OCI-M2 (cell line): ENCODE results near the gene DOCK11.

ENCODE experiments used
- DNase-seq: peaks from one replicate; lab custom pipeline; 2025; ENCODE audit not compliant: unreplicated experiment; lab: John Stamatoyannopoulos, UW

Gene DOCK11

DNA sequence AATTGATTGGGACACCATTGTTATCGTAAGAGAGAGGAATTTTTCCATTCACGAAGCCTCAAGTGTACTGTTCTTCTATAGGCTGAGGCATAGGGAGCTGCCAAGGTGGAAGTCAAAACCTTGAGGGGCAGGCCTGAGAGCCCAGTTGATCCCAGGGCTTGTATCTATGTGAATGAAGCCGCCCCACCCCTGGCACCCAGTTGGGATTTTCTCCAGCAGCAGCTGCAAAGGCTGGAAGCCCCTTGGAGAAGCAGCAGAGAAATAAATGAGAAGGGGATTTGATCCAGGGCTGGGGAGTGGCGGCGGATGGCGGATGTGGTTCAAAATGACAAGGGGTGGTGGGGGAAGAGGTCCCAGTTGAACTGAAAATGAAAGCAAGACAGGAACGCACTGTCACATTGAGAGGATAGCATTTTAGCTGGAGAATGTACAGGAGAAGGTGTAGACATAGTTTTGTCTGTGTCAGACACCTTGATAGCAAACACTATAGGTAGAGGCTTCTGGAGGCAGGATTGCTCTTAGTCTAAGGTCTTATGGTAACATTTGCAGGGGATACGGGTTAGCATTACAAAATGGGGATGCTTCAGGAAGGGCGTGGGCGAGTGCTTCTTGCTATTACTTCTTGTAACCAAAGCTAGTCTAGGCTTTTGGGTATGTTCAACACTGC, 32.6 kb downstream of the DOCK11 start:
- DNase-seq, result no peak

DNA sequence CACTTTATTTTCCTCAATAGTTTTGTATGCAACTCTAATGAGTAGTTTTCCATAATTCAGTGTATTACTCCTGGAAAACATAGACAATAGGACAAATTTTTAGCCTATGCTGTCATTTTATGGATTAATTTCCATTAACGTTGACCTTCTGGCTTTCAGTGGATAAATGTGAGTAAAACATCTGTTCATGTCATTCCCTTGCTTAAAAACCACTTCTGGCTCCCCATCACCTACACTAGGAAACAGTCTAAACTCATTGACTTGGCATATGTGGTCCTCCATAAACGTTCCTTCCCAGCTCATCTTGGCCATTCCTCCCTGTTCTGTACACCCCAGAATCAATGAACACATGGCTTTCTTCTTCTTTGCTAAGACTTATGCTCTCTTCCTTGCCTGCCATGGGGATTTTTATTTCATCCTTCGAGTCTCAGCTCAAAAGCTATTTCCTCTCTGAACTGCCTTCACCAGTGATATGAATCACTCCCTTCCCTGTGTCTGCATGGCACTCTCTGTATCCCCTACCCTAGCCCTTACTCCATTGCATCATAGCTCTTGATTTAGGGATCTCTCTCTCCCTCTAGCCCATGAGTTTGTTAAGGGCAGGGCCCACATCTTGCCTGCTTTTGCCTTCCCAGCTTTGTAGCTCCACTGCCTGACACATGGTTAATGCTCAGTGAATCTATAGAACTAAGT, 34.8 kb downstream of the DOCK11 start:
- no peak for DNase-seq

DNA sequence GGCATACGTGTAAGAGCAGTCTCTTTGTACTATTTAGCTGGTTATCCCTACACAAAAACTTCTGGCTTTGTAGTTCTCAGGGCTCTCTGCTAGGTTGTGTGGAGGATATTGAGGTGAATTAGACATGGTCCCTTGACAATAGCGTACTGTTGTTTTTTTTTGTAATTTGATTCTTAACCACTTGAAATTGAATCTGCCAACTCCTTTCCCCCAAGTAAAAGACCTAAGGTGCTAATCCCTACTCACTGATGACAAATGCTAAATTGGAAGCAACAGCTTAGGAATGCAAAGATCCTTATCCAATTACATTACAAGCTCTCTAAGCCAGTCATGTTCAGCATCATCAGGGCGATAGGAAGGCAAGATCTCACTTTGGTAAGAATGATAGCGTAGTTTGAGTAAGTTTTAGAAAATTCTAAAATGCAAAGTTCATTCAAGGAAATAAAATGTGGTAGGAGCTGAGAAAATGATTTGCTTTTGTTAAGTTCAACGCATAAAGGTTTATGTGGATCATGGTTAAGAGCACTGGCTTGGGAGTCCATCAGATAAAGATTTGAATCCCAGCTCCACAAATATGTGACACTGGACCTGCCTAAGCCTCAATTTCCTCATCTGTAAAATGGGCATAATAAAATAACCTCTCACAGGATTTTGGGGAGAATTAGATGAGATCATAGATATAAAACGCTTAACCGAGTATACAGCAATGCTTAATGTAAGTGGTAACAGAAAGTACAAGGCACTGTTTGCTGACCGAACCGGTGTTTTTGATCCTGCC, 39.3 kb downstream of the DOCK11 start:
- DNase-seq, result no peak

- DNase-seq, result no peak
Measured at GRCh38 chrX:118536204-118536603, 40.6 kb downstream of the DOCK11 start.

GRCh38 chrX:118536687-118537461, 41.3 kb downstream of the DOCK11 start:
- DNase-seq, result no peak

DNA sequence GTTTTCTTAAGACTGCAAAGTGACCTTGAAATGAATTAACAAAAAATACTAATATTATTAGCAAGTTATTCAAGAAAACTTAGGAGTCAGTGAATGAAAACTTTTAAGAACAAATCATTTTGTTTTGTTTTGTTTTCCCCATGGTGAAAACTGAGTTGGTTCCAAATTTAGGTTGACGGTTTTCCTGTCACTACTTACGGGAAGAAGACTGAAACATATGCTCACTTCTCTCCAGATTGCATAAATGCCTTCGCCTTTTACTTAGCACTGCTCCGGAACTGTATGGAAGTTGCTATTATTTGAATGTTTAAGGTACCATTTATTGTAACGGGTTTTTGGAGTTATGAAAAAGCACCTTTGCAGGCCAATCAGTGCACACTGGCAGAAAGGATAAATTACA, 42.8 kb downstream of the DOCK11 start:
- DNase-seq, result no peak

DNA sequence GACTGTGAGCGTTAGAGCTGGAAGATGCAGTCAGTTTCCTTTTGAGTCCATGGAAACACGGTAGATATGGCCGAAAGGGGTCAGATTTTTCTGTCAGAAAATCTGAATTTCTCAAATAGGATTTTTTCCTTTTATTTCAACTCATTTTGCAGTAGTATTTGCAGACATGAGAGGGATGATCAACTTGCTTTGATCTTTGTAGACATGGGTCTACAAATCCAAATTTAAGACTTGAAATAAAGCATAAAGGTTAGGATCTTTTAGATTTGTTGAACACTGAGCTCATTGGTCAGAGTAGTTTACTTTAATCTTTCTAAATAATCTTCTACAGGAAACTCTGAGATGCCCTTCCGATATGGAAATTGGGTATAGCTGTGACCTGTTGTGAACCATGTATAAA, 44.7 kb downstream of the DOCK11 start:
- DNase-seq, result no peak

- no peak for DNase-seq
Measured at GRCh38 chrX:118541482-118541881, 45.9 kb downstream of the DOCK11 start.

GRCh38 chrX:118545510-118545909, 49.9 kb downstream of the DOCK11 start:
- no peak for DNase-seq

- DNase-seq, result no peak
Measured at GRCh38 chrX:118548841-118549240, 53.2 kb downstream of the DOCK11 start.

- no peak for DNase-seq
Measured at GRCh38 chrX:118550792-118551191, 55.2 kb downstream of the DOCK11 start.

GRCh38 chrX:118551426-118551825, 55.8 kb downstream of the DOCK11 start:
- DNase-seq, result no peak

DNA sequence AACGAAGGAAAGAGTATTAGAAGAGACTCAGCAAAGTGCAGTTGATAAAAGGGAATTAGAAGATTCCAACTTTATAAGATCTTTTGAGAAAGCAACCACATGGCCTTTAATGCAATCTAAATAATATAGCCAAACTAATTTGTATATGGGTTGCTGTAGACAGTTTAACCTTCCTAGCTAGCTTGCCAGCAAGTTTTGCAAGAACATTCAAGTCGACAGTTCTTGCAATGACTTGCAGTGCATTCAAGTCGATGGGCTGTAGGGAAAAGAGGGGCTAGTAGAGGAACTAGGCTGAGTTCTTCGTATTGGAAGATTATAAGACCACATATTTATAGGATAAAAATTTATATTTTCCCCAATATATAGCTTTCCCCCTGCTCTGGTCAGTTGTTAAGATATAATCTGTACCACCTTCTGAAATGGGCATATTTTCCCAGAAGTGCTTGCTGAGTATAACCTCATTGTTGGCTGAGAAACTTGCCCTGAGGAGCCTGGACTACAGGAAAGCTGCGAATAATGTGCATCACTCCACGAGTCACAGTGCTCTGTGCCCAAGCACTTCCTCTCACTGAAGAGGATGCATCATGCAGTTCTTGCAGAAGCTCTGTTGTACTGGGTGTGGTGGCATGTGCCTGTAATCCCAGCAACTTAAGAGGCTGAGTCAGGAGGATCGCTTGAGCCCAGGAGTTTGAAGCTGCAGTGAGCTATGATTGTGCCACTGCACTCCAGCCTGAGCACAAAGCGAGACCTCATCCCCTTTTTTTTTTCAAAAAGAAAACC, 56.7 kb downstream of the DOCK11 start:
- no peak for DNase-seq

DNA sequence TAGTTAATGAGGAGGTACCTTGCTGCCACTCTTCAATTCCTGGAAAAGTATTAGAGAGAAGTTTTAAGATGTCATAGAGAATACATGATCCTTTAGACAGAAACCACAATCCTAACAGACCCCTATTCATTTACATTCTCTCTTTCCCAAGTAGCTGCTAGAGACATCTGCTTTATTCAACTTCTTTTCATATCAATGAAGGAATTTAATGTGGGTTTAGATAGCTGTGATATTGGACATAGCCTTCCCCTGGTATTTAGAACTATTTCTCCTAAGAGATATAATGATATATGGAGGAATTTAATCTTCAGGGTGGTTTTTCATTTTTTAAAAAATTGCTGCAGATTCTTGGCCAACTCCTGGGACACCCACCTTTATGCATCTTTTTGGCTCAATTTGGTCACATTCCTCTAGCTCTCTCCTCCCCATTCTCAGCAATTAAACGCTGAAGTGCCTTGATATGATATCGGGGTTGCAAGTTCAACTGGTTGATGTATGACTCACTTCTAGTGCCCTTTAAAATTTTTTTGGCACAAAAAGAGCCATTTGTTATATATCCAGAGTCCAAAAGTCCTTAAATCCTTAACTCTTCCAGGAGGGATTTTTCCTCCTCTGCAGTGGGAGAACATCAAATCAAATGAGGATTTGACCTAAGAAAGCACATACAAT, 57.6 kb downstream of the DOCK11 start:
- no peak for DNase-seq

- DNase-seq, result no peak
Measured at GRCh38 chrX:118554511-118554910, 58.9 kb downstream of the DOCK11 start.

DNA sequence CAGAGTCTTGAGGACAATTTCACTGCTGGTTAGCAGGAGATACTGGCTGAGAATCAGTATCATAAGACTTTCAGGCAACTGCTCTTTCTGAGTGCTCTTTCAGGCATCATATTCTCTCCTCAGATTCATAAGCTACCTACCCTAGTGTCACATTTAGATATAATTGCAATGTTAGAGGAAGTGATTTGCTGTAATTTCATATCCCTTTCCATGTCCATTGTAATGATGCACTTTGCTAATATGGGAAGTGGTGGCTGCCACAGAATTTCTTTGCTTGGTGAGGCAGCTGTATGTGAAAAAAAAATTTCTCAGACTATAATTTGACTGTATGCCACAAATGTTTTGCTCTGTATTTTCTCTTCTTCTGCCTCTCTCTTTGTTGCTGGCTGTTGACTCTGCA, 63.3 kb downstream of the DOCK11 start:
- DNase-seq, result no peak

- DNase-seq, result no peak
Measured at GRCh38 chrX:118560489-118560888, 64.9 kb downstream of the DOCK11 start.

- no peak for DNase-seq
Measured at GRCh38 chrX:118562582-118563164, 67.1 kb downstream of the DOCK11 start.

- no peak for DNase-seq
Measured at GRCh38 chrX:118564498-118564897, 68.9 kb downstream of the DOCK11 start.

- DNase-seq, result no peak
Measured at GRCh38 chrX:118565853-118566252, 70.2 kb downstream of the DOCK11 start.
